Ascending aorta (tissue), 2 donors: ENCODE data around the gene SHH. TPM values are rescaled to one million over a fixed set of nuclear protein-coding genes. Genes with fewer than 3 reads are reported as not detected.

ENCODE experiments used
- DNase-seq, 2 donors: peaks; one replicate each; pipeline ENCODE4 v3.0.0-alpha.2; 2019; ENCODE audit warnings: low spot score in 2 of 2
- H3K27ac ChIP-seq, 2 donors: fragments of 200-600 bp; sonication (generic); one replicate each; pipeline ENCODE4 v1.5.1; 2016 to 2017; ENCODE audit warnings: mild to moderate bottlenecking in 1 of 2
- H3K27me3 ChIP-seq: fragments of 200-600 bp; sonication (generic); one replicate; pipeline ENCODE4 v1.5.1; 2017
- H3K36me3 ChIP-seq, 2 donors: fragments of 200-600 bp; sonication (generic); one replicate each; pipeline ENCODE4 v1.5.1; 2016
- H3K4me1 ChIP-seq, 2 donors: fragments of 200-600 bp; sonication (generic); one replicate each; pipeline ENCODE4 v1.5.1; 2016 to 2017; ENCODE audit warnings: mild to moderate bottlenecking in 1 of 2
- H3K4me3 ChIP-seq, 2 donors: fragments of 200-600 bp; sonication (generic); one replicate each; pipeline ENCODE4 v1.5.1; 2016 to 2017; ENCODE audit warnings: mild to moderate bottlenecking in 1 of 2
- H3K9me3 ChIP-seq, 2 donors: fragments of 200-600 bp; sonication (generic); one replicate each; pipeline ENCODE4 v1.5.1; 2016
- CTCF ChIP-seq, 3 experiments: fragments of 200-600 bp in 2 of 3; fragments of 450-650 bp in 1 of 3; sonication (generic) in 2 of 3; IDR thresholded peaks; one replicate each; pipeline ENCODE4 v1.5.1; 2016 to 2019; ENCODE audit warnings: antibody characterized with exemption in 3 of 3, mild to moderate bottlenecking in 1 of 3, moderate library complexity in 1 of 3
- intact Hi-C: fragments of 100-400 bp; cut with DNase I; formaldehyde crosslinking; loops from one replicate; pipeline ENCODE4 v1.15.1; 2023
- total RNA-seq: library from RNA; depleted of rRNA; stranded (reverse); fragments of >200 nt; gene quantifications from one replicate; pipeline ENCODE4 v1.1.0, GENCODE V29; 2016

Gene SHH
- total RNA-seq, 1 donor from 2014 or later = 0.11 TPM

- H3K4me1 ChIP-seq = no peaks in the 10 kb centered on the region
Observed at GRCh38 chr7:155816996-155817395, 4.7 kb upstream of the SHH start.

GRCh38 chr7:155816192-155816508, 3.9 kb upstream of the SHH start:
- no peaks in the 10 kb centered on the region for H3K27me3 ChIP-seq
- H3K36me3 ChIP-seq = no peaks in the 10 kb centered on the region
- intact Hi-C loops = no loop called here
- H3K4me3 ChIP-seq = no peak overlapping the region
- no peak for TF ChIP-seq CTCF (IDR thresholded peaks at IDR 0.05)
- no peaks in the 10 kb centered on the region for H3K4me1 ChIP-seq
- no peak for DNase-seq
- H3K9me3 ChIP-seq = no peaks in the 10 kb centered on the region
- H3K27ac ChIP-seq = no peak overlapping the region

More at GRCh38 chr7:155816996-155817395, 4.7 kb upstream of the SHH start:
- H3K9me3 ChIP-seq = no peaks in the 10 kb centered on the region
- no peak for DNase-seq
- H3K36me3 ChIP-seq = no peaks in the 10 kb centered on the region
- H3K27me3 ChIP-seq = no peaks in the 10 kb centered on the region
- H3K27ac ChIP-seq = no peak overlapping the region
- TF ChIP-seq CTCF (IDR thresholded peaks at IDR 0.05) = no peak
- no peak overlapping the region for H3K4me3 ChIP-seq
- intact Hi-C loops = no loop called here

DNA sequence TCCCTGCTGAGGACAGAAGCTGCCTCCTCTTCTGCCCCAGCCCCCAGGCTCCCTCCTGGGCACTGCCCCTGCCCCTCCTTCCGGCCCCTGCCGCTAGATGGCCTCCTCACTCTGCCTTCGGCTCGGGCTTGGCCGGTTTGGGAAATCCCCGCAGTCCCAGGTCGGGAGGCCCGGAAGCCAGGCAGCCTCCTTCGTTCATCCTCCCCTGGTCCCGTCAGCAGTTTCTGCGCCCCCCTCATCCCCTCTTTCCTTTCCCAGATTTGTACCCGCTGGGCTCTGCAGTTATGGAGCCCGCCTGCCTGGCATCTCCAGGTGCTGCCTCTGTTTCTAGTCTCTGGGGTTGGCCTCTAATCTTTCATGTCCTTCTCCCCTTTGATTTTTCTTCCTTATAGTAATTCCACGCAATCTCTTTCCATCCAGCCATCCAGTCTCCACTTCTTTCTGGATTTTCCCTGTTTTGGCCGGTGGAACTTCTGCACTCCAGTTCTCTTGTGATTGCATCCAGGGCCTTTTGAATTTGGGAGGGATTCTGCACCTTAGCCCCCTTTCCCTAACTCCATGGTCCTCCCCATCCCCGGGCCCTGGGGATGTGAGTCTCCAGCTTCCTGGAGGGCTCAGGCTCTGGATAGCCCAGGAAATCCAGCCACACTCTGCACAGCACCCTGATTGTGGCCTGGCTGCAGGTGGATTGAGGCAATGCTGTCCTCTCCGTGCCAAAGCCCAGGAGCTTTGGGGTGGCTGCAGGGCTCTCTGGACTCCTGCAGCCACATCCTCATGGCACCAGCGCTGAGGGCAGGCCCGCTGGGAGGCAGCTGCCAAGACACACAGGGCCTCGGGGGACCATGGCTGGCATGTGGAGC, 3.3 kb upstream of the SHH start:
- Histone ChIP-seq H3K4me1 (no peaks in the 10 kb centered on the region), H3K27ac (no peak overlapping the region), H3K27me3 (no peaks in the 10 kb centered on the region), H3K36me3 (no peaks in the 10 kb centered on the region), H3K9me3 (no peaks in the 10 kb centered on the region), H3K4me3 (no peak overlapping the region)
- DNase-seq = no peak
- intact Hi-C loops = no loop called here
- TF ChIP-seq CTCF (IDR thresholded peaks at IDR 0.05) = peak in 1 of 3 experiments; percentile 9

DNA sequence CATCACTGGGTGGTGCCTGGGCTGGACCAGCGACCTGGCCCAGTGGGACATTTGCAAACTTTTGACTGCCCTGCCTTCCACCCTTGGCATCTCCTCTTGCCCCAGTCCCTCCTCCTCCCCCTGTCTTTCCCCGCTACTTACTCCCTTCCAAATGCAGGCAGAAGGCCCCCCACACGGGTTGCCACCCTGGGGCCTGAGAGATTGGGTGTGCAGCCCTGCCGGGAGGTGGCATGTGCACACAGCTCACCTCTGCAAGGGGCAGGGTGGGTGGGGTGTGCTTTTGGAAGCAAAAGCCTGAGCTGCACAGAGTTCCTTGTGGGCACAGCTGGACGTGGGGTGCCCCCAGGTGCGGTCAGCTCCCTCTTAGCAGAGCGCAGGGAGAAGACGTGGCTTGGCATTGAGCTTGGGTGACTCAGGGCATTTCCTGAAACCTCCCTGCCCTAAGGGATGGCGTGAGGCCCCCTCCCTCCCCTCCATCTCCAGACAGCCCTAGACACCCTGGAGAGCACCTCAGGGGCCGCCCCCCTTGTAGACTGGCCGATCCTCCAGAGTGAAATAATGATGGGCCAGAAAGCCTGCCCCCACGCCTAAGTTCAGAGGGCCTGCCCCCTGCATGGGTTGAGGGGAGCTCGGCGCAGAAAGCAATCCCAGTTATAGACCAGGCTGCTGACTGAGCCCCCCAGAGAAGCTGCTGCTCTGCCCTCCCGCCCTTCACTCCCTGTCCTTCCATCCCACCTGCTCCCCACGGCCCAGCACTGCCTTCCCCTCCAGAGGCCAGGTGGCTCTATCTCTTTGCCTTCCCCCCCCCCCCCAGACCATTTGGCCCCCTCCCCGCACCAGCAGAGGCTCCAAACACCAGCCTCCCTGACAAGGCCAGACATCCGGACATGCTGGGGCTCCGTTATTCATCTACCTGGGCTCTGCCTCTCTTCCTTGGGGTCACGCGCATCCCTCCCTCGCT, 2.3 kb upstream of the SHH start:
- H3K4me3 ChIP-seq = no peak overlapping the region
- no peaks in the 10 kb centered on the region for H3K36me3 ChIP-seq
- no peak for TF ChIP-seq CTCF (IDR thresholded peaks at IDR 0.05)
- DNase-seq = no peak
- H3K27ac ChIP-seq = no peak overlapping the region
- intact Hi-C loops = no loop called here
- peaks cover 2% of the 10 kb centered on the region for H3K27me3 ChIP-seq
- no peaks in the 10 kb centered on the region for H3K9me3 ChIP-seq
- no peaks in the 10 kb centered on the region for H3K4me1 ChIP-seq

- H3K9me3 ChIP-seq = no peaks in the 10 kb centered on the region
- H3K4me3 ChIP-seq = no peak overlapping the region
- peaks cover 5 to 6% of the 10 kb centered on the region in 2 donors for H3K4me1 ChIP-seq
- intact Hi-C loops = no loop called here
- H3K27me3 ChIP-seq = peaks cover 9% of the 10 kb centered on the region
- no peaks in the 10 kb centered on the region for H3K36me3 ChIP-seq
- no peak for TF ChIP-seq CTCF (IDR thresholded peaks at IDR 0.05)
- DNase-seq = no peak
- no peak overlapping the region for H3K27ac ChIP-seq
Observed at GRCh38 chr7:155813546-155814315, 1.5 kb upstream of the SHH start.
